Stimulated activated memory B cell treated with anti-CD40 and anti-IgM and Interleukin-4, amounts not matched to agents 10 μg/mL and 1 μg/mL and 100 μg/mL, for 72 hours (primary cell): ENCODE results near the gene MRPL27.
A peak's percentile ranks its signal among the peaks of the same experiment; 100 is the strongest.

Source experiments
- ATAC-seq: fragments of 150-1000 bp; cut with Tn5 transposase; 2 replicates; pipeline ENCODE4 v1.10.0; 2021
- H3K27ac Mint-ChIP-seq: one replicate; pipeline ENCODE4 v1.8.0; 2022; ENCODE audit warnings: mild to moderate bottlenecking, mixed read lengths
- H3K27me3 Mint-ChIP-seq: one replicate; pipeline ENCODE4 v1.8.0; 2022; ENCODE audit warnings: mixed read lengths
- H3K36me3 Mint-ChIP-seq: one replicate; pipeline ENCODE4 v1.8.0; 2022; ENCODE audit warnings: mixed read lengths
- H3K4me1 Mint-ChIP-seq: one replicate; pipeline ENCODE4 v1.8.0; 2022; ENCODE audit warnings: mixed read lengths
- H3K4me3 Mint-ChIP-seq: one replicate; pipeline ENCODE4 v1.8.0; 2022; ENCODE audit warnings: mild to moderate bottlenecking, moderate library complexity, mixed read lengths
- H3K9me3 Mint-ChIP-seq: one replicate; pipeline ENCODE4 v1.8.0; 2022; ENCODE audit warnings: mixed read lengths

Gene MRPL27

DNA sequence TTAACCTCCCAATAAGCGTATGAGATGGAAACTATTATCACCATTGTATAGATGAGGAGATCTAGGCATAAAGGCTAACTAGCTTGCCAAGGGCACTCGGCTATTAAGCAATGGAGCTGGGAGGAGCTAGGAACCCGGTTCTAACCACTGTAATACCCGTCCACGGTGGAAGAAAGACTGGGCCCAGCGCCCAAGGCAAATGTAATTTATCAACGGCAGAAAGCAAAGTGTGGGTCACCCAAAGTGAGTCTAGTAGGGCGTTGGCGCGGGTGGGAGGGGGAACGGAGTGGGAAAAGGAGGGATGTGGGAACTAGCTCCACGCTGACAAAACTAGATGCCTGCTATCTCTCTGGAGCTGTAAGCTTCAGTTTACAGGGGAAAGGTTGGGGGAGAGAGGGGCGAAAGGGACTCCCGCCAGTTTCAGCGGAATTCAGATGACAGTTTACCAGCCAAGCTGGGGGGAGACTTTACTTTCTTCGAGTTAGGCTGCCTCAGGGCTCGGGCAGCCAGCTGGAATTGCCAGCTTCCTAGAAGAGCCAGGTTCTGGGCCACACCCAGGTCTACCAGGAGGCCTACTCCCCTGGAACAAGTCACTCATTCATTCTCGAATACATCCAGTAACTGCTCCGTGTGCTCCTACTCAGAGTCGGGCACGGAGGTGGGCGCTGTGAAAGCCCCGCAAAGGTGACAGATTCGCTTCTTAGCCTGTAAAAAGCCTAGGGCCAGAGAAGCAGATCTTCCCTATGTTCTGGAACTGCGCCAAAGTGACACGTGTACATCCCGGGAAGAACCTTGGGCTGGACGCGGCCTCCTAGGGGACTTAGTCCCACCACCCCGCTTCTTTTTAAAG lies 23.5 kb upstream of the MRPL27 start:
- Mint-ChIP-seq H3K4me1 (peaks cover 47% of the 10 kb centered on the region), H3K36me3 (peaks cover 34% of the 10 kb centered on the region), H3K27ac (peak overlapping the region; percentile 80), H3K4me3 (peak overlapping the region; percentile 95), H3K9me3 (no peaks in the 10 kb centered on the region), H3K27me3 (no peaks in the 10 kb centered on the region)
- peak; percentile 25 for ATAC-seq

DNA sequence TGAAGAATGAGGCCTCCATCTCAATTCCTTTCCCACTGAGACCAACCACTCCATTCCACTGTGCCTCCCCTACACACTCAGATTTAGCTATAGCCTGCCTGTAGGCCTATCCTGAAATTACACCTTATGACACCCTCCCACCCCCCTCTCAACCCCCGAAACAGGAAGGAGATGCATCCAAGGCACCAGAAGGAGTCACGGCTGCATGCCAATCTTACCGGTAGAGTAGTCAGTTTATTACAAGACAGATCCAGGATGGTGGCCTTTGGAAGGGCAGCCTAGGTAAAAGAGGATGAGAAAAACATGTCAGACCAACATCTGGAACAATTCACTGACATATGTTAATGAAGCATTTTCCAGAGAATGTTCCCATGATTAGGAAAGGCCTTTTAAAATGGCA lies 21.7 kb upstream of the MRPL27 start:
- ATAC-seq, result no peak
- Mint-ChIP-seq H3K4me1 (peaks cover 58% of the 10 kb centered on the region), H3K4me3 (no peak overlapping the region), H3K9me3 (no peaks in the 10 kb centered on the region), H3K36me3 (peaks cover 42% of the 10 kb centered on the region), H3K27ac (peak overlapping the region; percentile 80), H3K27me3 (no peaks in the 10 kb centered on the region)

GRCh38 chr17:50393700-50394099 lies 20.7 kb upstream of the MRPL27 start:
- H3K27ac Mint-ChIP-seq, result peak overlapping the region; percentile 45

DNA sequence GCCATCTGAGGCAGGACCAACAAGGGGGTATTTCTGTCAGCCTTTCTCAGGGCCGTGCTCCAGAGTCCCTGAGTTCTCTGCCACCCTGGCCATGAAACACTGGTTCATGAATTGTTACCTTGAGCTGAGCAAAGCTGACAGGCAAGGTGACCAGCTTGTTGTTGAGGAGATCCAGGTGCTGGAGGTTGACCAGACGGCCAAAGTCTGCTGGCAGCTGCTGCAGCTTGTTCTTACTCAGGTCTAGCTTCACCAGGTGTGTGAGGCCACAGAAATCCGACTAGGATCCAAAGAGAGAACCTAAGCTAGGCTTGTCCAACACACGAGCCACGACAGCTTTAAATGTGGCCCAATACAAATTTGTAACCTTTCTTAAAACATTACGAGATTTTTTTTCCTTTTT lies 19.6 kb upstream of the MRPL27 start:
- no peak overlapping the region for H3K4me3 Mint-ChIP-seq
- H3K9me3 Mint-ChIP-seq, result no peaks in the 10 kb centered on the region
- H3K27me3 Mint-ChIP-seq, result no peaks in the 10 kb centered on the region
- ATAC-seq, result no peak
- peaks cover 58% of the 10 kb centered on the region for H3K4me1 Mint-ChIP-seq
- H3K36me3 Mint-ChIP-seq, result peaks cover 61% of the 10 kb centered on the region
- H3K27ac Mint-ChIP-seq, result no peak overlapping the region

More at GRCh38 chr17:50393700-50394099, 20.7 kb upstream of the MRPL27 start:
- H3K27me3 Mint-ChIP-seq, result no peaks in the 10 kb centered on the region
- peaks cover 50% of the 10 kb centered on the region for H3K36me3 Mint-ChIP-seq
- no peak for ATAC-seq
- H3K4me1 Mint-ChIP-seq, result peaks cover 58% of the 10 kb centered on the region
- no peak overlapping the region for H3K4me3 Mint-ChIP-seq
- no peaks in the 10 kb centered on the region for H3K9me3 Mint-ChIP-seq

DNA sequence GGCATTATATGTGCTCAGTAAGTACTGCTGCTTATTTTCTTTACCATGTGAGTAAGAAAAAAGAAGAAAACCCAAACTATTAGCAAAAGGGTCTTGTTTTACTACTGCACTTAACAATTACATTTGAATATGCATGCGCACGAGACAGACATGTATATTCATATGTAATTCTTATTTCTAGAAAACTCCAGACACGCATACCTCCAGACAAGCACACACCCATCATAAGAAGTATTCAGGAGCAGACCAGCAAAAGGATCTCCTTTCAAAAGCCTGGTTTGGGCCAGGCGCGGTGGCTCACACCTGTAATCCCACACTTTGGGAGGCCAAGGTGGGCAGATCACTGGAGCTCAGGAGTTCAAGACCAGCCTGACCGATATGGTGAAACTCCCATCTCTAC lies 16.6 kb upstream of the MRPL27 start:
- H3K27ac Mint-ChIP-seq, result no peak overlapping the region

GRCh38 chr17:50388728-50389127 lies 15.7 kb upstream of the MRPL27 start:
- ATAC-seq, result no peak
- Mint-ChIP-seq H3K36me3 (peaks cover 78% of the 10 kb centered on the region), H3K4me3 (no peak overlapping the region), H3K4me1 (peaks cover 32% of the 10 kb centered on the region), H3K27me3 (no peaks in the 10 kb centered on the region), H3K27ac (no peak overlapping the region), H3K9me3 (no peaks in the 10 kb centered on the region)

More for the DNA sequence above, 16.6 kb upstream of the MRPL27 start:
- Mint-ChIP-seq H3K4me1 (peaks cover 36% of the 10 kb centered on the region), H3K4me3 (no peak overlapping the region), H3K27me3 (no peaks in the 10 kb centered on the region), H3K36me3 (peaks cover 84% of the 10 kb centered on the region), H3K9me3 (no peaks in the 10 kb centered on the region)
- no peak for ATAC-seq

DNA sequence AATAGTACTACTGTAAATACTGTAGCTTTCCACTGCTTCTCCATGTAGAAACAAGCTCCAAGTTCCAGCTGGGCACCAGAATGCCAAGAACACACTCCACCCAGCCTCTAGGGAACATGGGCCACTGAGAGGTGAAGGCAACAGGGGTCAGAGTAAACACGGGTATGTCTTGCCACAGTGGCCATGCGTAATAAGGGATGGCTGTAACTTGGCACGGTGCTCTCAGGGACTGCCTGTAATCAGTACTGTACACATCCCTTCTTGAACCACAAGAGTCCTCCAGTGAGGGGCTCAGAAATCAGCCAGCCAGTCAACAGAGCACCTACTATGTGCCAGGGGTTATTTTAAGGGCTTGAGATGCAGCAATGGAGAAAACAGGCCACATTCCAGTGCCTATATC lies 13.5 kb upstream of the MRPL27 start:
- Mint-ChIP-seq H3K27me3 (no peaks in the 10 kb centered on the region), H3K4me3 (no peak overlapping the region), H3K4me1 (peaks cover 18% of the 10 kb centered on the region), H3K9me3 (no peaks in the 10 kb centered on the region), H3K36me3 (peaks cover 73% of the 10 kb centered on the region), H3K27ac (no peak overlapping the region)
- no peak for ATAC-seq

DNA sequence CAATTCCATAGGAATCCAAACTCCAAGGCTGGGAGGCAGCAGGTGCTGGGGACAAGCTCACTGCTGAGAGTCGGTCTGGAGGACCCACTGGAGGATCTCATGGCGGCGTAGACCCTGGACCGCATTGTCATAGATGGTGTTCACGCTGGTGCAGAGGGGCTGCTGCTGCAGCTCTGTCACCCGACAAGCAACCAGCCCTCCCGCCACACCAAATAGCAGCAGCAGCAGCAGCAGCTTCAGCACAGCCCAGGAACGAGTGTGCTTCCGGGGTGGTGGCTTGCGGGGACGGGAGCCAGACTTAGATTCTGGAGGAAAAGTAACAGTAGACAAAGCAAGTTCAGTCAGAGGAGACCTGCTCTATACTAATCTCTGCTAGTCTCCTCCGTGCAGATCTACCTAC lies 9.9 kb upstream of the MRPL27 start:
- Mint-ChIP-seq H3K9me3 (no peaks in the 10 kb centered on the region), H3K36me3 (peaks cover 56% of the 10 kb centered on the region), H3K4me3 (no peak overlapping the region), H3K27ac (no peak overlapping the region), H3K4me1 (peaks cover 5% of the 10 kb centered on the region), H3K27me3 (no peaks in the 10 kb centered on the region)
- ATAC-seq, result no peak

- no peak for ATAC-seq
- H3K27me3 Mint-ChIP-seq, result no peaks in the 10 kb centered on the region
- no peak overlapping the region for H3K4me3 Mint-ChIP-seq
- no peaks in the 10 kb centered on the region for H3K4me1 Mint-ChIP-seq
- H3K27ac Mint-ChIP-seq, result no peak overlapping the region
- H3K9me3 Mint-ChIP-seq, result no peaks in the 10 kb centered on the region
- H3K36me3 Mint-ChIP-seq, result peaks cover 46% of the 10 kb centered on the region
Observed at GRCh38 chr17:50381920-50382319, 8.9 kb upstream of the MRPL27 start.

- no peaks in the 10 kb centered on the region for H3K4me1 Mint-ChIP-seq
- ATAC-seq, result no peak
- H3K9me3 Mint-ChIP-seq, result no peaks in the 10 kb centered on the region
- H3K36me3 Mint-ChIP-seq, result peaks cover 40% of the 10 kb centered on the region
- H3K4me3 Mint-ChIP-seq, result no peak overlapping the region
- no peak overlapping the region for H3K27ac Mint-ChIP-seq
- no peaks in the 10 kb centered on the region for H3K27me3 Mint-ChIP-seq
Observed at GRCh38 chr17:50381260-50381815, 8.4 kb upstream of the MRPL27 start.

GRCh38 chr17:50380369-50381259 lies 7.6 kb upstream of the MRPL27 start:
- no peak overlapping the region for H3K27ac Mint-ChIP-seq
- H3K36me3 Mint-ChIP-seq, result peaks cover 33% of the 10 kb centered on the region
- no peaks in the 10 kb centered on the region for H3K27me3 Mint-ChIP-seq
- H3K4me1 Mint-ChIP-seq, result no peaks in the 10 kb centered on the region
- H3K9me3 Mint-ChIP-seq, result no peaks in the 10 kb centered on the region
- no peak overlapping the region for H3K4me3 Mint-ChIP-seq
- no peak for ATAC-seq

- H3K4me1 Mint-ChIP-seq, result no peaks in the 10 kb centered on the region
- H3K4me3 Mint-ChIP-seq, result no peak overlapping the region
- ATAC-seq, result no peak
- H3K9me3 Mint-ChIP-seq, result no peaks in the 10 kb centered on the region
- peaks cover 25% of the 10 kb centered on the region for H3K36me3 Mint-ChIP-seq
- H3K27me3 Mint-ChIP-seq, result no peaks in the 10 kb centered on the region
- H3K27ac Mint-ChIP-seq, result no peak overlapping the region
Observed at GRCh38 chr17:50379351-50380132, 6.6 kb upstream of the MRPL27 start.

- no peak overlapping the region for H3K4me3 Mint-ChIP-seq
- H3K27me3 Mint-ChIP-seq, result no peaks in the 10 kb centered on the region
- no peak overlapping the region for H3K27ac Mint-ChIP-seq
- H3K9me3 Mint-ChIP-seq, result no peaks in the 10 kb centered on the region
- H3K36me3 Mint-ChIP-seq, result peaks cover 11% of the 10 kb centered on the region
- H3K4me1 Mint-ChIP-seq, result peaks cover 18% of the 10 kb centered on the region
- ATAC-seq, result no peak
Observed at GRCh38 chr17:50375858-50376538, 3.0 kb upstream of the MRPL27 start.

GRCh38 chr17:50373705-50374104 lies 721 bp upstream of the MRPL27 start:
- peak overlapping the region; percentile 96 for H3K27ac Mint-ChIP-seq
- no peaks in the 10 kb centered on the region for H3K27me3 Mint-ChIP-seq
- peaks cover 8% of the 10 kb centered on the region for H3K36me3 Mint-ChIP-seq
- peaks cover 18% of the 10 kb centered on the region for H3K4me1 Mint-ChIP-seq
- H3K4me3 Mint-ChIP-seq, result peak overlapping the region; percentile 93
- H3K9me3 Mint-ChIP-seq, result no peaks in the 10 kb centered on the region
- ATAC-seq, result no peak
